GDM1 (cell line): Measurements from ENCODE around the gene NUAK1.

Experiments used
- DNase-seq: peaks from one replicate; lab custom pipeline; 2025; lab: John Stamatoyannopoulos, UW

Gene NUAK1

DNA sequence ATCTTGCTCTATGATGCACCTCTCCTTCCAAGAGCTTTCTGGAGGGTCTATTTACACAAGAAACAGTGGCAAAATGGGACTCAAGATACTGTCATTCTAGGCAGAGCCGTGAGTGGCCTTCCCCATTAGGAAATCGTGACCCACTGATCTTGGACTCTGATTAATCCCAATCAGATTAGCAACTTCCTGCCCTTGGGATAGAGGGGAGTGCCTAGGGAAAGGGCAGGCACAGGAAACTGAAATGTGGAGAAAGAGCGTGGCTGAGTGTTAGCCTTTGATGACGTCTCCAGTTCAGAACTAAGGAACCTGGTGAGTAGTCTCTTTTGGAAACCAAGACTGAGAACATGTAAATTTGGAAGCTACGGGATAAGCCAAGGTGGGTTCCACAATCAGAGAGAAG is 76.1 kb downstream of the NUAK1 start:
- no peak for DNase-seq

DNA sequence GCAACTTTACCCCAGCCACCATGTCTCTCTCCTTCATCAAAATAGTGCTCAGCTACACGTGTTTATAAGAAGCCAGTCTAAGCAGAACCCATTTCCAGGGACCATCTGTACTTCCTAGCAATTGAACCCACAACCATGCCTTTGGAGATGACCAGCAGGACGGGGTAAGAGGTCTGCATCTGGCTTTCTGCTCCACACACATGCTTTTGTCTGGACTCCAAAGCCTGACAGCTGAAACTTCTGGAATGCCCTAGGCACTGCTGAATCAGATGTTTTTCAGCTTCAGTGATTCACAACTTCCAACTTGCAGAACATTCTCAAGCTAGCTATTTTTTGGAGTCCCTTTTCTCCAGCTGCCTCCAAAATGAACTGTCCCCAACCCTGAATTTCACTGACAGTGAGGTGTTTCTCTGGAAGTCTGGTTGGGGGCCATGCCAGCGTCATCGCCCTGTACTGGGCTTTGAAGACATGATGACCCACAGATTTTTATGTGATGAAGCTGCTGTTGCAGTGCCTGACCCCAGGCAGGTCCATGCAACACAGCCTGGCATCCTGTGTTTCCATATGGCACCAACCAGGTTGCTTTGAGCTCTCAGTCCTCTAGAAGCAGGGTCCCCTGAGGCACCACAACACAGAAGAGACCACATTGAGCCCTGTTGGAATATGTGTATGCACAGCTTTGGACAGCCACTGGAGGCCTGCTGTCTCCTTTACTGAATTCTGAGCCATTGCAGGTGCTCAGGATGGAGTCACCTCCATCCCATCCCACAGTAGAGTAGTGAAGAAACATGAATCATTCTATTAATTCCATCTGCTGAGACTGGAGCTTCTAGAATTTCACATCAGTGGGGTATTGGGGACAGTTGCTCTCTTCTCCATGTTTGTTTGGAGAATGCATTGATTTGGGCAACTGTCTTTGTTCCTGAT is 80.2 kb downstream of the NUAK1 start:
- DNase-seq = no peak

DNA sequence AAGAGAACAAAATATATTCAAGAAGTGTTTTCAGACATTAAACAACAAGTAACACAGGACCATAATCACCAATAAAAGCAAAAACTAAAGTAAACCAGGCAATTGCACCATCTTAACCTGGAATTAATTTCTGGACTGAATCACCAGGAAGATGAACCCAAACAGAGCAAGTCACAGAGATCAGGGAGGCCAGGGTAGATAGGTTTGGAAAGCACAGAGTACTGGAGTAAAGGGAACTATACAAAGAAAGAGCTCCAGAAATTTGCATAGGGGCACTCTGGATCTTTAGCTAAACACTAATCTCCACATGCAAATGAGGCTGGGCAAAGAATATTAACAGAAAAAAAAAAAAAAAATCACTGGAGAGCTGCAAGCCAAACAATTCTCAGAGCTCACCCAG is 84.7 kb downstream of the NUAK1 start:
- DNase-seq = no peak

DNA sequence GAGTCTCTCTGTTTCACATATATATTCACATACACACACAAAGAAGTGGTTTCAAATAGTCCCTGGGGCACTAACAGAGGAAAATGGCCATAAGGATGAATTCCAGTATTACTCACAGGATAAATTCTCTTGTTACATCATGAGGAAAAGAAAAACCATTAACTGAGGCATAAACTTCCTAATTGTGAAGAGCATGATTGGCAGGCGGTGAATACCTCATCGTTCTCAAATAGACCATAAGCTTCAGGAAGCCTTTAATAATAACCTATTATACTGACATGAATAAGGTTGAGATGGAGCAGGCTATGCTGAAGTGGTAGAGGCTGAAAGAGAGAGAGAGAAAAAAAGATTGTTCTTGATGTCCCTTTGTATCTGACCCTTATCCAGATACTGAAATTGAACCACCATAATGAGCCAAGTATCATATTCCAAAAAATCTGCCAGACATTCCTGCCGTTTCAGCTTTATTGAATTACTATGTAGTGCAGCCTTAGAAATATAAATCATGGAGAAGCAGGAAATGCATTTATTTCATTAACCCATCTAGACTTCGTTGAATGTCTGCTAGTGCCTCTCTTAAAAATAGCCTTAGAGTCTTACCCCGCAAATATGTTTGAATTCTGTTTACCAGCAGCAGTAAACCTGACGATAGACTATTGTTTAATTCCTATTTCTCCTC is 86.8 kb downstream of the NUAK1 start:
- no peak for DNase-seq

DNA sequence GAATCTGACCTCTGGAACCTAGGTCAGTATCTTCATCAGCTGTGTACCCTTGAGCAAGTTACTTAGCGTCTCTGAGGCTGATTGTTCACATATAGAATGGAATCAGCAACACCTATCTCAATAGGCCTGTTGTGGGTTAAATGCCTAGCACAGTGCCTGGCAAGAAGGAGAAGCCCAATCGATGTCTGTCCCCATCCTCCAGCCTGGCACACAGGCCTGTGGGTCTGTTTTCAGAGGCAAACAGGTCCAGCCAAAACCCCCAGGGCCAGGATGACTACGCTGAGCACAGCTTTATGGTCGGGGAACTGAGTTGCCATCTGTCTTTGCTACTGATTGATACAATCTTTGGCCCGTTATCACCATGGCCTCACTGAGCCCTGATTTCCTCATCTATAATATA is 89.2 kb downstream of the NUAK1 start:
- DNase-seq = no peak

DNA sequence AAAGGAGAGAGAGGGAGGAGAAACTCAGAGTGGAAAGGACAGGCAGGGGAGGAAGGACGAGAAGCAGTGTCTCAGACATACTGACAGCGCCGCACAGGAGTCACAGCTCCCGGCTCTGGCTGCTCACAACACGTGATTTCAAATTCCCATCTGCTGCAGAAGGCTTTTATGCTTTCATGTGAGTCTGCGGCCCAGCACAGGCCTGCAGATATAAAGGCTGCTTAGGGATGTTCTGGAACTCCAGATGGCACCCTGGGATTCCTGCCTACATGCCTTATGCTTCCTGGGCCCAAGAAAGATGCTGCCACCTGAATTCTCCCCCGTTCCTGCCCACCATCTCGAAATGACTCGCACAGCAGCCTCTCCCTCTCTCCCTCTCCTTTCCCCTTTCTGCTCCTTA is 89.6 kb downstream of the NUAK1 start:
- DNase-seq = no peak

DNA sequence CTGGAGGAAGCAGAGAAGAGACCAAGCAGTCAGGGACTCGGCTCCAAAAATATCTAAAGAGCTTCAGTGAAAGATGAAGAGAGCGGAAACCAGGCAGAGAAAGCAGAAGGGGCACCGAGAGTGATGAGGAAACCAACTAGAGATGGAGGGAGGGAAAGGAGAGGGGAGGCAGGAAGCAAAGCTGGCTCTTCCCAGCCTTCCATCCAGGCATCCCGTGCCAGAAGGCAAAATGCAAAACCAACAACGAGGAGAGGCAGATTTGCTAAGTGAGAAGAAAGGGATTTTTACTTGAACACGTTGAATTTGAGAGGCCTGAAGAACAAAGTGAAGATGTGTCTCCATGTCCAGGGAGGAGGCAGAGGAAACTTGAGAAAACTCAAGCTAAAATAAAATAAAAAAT is 90.1 kb downstream of the NUAK1 start:
- no peak for DNase-seq

DNA sequence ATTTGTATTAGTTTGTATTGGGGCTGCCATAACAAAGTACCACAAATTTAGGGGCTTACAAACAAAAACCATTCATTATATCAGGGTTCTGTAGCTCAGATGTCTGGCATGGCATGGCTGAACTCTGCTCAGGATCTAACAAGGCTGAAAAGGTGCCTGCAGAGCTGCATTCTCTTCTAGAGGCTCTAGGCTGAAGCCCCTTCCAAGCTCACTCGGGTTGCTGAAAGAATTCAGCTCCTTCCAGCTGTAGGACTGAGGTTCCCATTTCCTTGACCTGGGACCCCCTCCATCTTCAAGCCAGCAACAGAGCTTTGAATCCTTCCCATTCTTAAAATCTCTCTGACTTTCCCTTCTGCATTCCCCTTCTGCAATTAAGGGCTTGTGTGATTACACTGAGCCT is 90.7 kb downstream of the NUAK1 start:
- no peak for DNase-seq

DNA sequence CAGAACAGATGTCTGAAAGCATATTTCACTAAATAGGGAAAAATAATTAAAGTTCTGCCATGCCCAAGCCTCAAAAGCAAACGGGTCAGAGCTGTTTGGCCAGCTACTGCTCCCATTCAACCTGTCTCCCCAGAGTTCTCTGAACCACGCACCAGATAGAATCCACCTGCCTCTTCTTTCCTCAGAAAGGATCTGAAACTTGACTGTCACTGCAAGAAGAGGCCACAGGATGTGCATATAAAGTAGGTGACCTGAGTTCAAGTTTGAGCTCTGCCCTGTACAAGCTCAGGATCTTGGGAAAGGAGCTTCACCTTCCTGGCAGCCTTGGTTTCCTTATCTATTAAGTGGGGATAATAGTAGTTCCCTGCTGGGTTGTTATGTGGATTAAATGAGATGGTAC is 91.8 kb downstream of the NUAK1 start:
- no peak for DNase-seq

DNA sequence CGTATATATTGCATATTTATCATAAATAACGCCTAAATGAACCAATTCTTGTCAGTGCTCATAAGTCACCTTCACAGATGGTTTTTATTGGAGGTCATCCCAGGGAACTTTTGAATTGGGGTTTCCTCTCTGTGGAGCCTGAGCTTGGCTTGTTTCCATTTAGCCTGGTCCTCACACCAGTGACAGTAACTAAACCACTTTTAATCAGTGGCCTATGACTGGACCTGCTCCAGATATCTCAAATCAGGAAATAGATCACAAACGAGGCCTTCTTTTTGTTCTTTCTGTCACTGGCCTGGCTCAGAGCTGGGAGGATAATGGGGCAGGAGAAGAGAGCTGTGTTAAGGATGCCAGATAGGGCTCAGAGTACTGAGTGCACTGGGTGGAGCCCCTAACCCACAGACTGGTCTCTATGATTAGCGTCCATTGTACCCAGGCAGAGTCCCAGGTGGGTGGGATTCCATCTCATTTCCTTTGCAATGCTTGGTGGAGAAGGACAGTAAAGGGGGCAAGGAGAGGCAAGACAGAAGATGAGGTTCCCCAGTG is 92.4 kb downstream of the NUAK1 start:
- DNase-seq = no peak

DNA sequence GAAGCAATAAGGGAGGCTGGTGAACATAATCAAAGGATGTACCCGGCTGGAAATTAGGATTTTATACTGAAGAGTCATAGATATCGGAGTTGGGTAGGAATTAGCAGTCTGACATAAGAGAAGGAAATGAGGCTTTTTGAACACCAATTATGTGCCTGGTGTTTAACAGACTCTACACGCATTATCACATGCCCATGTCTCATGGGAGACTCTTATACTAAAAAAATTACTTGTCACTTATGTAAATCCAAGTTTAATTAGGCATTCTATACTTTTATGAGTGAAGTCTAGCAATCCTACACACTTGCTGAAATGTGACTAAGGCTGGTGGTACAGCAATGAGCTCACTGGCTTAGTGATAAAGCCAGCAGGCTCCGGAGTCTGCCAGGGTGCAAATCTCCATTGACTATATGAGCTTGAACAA is 93.5 kb downstream of the NUAK1 start:
- DNase-seq = no peak

DNA sequence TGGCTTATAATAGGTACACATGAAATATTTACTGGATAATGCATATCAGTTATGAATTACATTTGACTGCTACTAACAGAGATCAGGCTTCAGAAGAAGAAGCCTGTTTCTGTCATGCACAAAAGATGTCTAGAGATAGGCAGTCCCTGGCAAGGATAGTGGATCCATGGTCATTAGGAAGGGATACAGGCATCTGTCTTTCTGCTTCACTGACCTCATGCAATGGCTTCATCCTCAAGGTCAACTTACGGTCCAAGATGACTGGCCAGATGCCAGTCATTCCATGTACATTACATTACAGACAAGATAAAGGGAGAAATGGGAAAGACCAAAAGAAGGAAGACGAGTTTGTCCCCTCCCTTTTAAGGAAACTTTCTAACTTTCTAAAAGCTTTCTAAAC is 94.0 kb downstream of the NUAK1 start:
- DNase-seq = no peak

DNA sequence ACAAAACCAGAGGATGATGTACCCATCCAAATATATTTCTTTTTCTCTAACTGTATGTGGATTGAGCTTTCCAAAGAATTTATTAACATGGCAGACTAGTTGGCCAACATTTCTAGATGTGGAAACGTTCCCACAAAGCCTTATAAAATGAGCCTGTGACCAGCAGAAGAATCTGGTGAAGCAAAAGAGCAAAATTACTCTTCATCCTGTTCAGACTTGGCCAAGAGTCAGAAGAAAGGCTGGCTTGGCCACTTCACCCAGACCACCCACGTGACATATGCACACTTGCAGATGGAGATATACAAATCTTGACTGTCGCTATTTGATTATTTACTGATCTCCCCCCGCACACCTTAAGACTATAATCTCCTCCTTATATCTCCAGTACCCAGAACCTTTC is 96.7 kb downstream of the NUAK1 start:
- DNase-seq = no peak

DNA sequence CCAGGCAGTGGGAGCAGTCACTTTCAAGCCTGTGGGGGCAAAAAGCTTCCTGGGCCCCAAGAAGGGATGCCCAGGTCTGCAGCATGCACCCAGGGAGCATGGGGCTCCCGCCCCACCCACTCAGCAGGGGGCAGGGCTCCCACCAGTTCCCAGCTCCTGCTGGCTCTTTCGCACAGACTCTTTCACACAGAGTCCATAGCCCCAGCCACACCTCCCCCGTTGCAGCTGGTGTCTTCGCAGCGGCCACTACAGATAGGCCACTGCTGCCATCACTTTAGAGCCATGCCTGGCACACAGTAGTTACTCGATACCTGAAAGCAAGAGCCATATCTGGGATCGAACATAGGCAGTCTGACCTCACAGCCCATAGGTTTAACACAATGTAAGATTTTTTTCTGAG is 98.2 kb downstream of the NUAK1 start:
- DNase-seq = no peak

DNA sequence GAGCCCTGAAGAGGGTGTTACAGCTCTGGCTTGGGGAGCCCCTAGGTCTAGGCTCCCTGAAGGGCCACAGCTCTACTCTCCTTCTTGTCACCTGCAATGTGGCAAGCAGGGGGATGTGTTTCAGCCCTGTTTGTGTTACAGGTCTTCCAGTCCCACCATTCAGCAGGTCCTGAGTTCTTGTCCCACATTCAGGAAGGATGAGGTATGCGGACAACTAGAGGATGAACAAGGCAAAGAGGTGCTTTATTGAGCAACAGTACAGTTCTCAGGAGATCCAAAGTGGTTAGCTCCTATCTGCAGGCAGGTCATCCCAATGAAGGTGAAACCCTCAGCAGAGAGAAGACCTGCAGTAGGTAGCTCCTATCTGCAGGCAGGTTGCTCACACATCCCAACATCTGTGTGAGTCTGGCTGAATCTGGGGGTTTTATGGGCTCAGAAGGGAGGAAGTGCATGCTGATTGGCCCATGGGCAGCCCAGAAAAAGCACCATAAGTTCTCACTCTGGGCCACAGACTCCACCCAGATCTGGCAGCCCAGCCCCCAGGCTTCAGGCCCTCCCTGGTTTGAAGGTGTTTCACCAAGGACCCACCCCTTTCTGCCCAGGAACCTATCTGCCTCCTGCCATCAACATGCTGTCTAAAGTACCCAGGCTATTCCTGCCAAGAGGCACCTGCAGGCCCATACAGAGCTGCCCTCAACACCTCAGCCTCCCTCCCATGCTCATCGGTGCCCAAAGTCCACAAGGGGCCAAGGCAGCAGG is 98.9 kb downstream of the NUAK1 start:
- no peak for DNase-seq

DNA sequence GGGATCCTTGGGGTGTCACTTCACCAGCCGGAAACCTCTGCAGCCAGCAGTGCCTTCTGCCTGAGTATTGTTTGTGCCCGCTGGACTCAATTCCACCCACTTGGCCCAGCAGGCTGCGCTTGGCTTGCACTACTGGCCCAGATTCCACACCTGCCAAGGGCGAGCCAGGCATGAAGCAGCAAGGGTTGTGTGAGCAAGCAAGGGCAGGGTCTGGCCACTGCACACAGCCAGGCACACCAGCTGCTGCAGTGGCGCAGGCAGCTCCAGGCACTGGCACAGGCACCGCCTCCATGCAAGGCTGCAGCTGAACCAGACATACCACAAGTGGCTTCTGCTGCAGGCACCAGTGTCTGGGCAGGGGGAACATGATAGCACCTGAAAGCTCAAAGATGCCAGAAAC is 99.5 kb downstream of the NUAK1 start:
- DNase-seq = no peak

DNA sequence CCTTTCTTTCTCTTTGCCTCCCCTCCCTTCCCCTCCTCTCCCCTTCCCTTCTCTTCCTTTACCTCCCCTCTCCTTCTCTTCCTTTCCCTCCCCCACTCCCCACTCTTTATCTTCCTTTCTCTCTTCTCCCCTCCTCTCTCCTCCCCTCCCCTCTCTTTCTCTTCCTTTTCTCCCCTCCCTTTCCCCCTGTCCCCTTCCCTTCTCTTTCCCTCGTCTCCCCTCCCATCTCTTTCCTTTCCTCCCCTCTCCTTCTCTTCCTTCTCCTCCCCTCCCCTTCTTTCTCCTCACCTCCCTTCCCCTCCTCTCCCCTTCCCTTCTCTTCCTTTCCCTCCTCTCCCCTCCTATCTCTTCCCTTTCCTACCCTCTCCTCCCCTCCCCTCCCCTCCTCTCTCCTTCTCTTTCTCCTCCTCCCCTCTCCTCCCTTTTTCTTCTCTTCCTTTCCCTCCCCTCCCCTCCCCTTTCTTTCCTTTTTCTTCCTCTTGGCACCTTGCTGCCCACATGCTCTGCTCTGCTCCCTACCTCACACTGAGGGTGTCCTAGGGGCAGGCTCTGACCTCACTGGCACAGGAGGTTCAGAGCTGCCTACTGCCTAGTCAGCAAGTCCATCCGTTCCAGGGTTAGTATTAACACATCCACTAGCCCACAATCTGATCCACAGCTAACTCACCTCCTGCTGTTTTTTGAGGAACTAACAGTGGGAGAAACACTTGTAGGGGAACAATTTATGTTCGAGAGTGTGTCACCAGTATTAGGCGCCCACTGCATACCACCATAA is 101.0 kb downstream of the NUAK1 start:
- no peak for DNase-seq

DNA sequence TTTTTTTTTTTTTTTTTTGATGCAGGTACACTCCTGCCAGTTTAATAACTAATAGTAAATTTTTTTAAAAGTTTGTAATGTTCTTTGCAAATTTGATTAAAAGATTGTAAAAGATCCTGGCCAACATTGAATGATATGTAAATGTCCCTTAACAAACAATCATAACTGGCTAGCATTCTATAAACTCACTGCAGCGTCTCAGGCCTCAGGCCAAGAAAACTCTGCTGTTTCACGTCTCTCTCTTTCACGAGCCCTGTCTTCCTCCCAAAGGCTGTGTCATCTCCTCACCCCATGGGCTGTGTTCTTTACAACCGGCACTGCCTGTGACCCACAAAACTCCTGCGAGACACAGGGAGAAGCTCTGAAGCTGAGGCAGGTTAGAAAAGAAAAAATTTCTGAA is 103.3 kb downstream of the NUAK1 start:
- DNase-seq = no peak

DNA sequence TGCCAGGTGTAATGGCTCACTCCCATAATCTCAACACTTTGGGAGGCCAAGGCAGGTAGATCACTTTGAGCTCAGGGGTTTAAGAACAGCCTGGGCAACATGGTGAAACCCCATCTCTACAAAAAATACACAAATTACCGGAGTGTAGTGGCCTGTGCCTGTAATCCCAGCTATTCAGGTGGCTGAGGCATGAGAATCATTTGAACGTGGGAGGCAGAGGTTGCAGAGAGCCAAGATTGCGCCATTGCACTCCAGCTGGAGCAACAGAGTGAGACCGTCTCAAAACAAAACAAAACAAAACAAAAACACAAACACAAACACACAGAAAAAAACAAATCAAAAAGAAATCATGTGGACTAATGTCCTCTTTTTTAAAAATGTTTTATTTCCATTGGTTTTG is 104.4 kb downstream of the NUAK1 start:
- DNase-seq = no peak

DNA sequence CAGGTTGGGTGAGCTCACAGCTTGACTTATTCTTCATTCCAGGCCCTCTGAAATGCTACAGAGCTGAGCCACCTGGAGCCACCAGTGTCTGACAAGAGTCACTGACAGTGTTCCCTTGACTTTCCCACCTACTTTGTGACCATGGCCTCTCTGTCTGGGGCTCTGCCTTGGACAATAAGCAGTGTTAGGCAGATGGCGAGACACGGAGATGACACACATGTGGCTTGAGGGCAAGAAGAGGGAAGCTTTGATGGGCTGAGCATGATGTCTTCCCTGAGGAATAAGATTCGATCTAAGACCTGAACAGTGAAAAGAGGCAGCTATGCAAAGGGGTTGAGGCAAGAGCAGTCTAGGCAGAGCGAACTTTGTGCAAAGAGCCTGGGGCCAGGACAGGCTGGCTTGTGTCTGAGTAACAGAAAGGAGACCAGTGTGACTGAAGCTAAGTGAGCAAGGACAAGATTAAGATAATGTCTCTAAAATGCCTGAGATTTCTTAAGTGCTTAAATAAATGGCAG is 105.5 kb downstream of the NUAK1 start:
- no peak for DNase-seq

DNA sequence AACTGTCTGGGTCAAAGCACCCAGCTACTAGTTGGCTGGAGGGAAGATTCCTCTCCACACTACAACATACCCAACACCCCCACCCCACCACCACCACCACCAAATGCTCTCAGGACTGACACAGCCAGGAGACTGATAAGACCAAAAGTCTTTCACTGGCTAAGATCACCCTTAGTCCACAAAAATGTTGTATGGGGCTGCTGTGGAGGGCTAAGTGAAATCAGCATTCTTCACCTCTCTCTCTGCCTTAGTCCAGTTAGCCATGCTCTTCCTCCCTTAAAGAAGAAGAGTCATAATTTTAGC is 106.2 kb downstream of the NUAK1 start:
- no peak for DNase-seq
